Colon (tissue), 2 donors: ENCODE measurements around the gene CHRNA4.
"Not testable (repeated sequence)": the region's sequence is repeated elsewhere in the genome, so short reads cannot be mapped to it uniquely, and the experiment has no call there.

Experiments
- FAIRE-seq: peaks from 2 replicates; lab custom pipeline; 2012; peaks lifted over from hg19 to GRCh38; lab: Jason Lieb, UNC
- donor health status: control.
- donor health status: control.

CHRNA4 gene

GRCh38 chr20:63348828-63349515 lies 12.2 kb downstream of the CHRNA4 start:
- FAIRE-seq = no peak

GRCh38 chr20:63347950-63348827 lies 13.0 kb downstream of the CHRNA4 start:
- no peak for FAIRE-seq

GRCh38 chr20:63347081-63347741 lies 13.9 kb downstream of the CHRNA4 start:
- FAIRE-seq = no peak

- FAIRE-seq = no peak
Observed at GRCh38 chr20:63346131-63347080, 14.7 kb downstream of the CHRNA4 start.

GRCh38 chr20:63345328-63346100 lies 15.6 kb downstream of the CHRNA4 start:
- no peak for FAIRE-seq

- no peak for FAIRE-seq
Observed at GRCh38 chr20:63344616-63345327, 16.4 kb downstream of the CHRNA4 start.

GRCh38 chr20:63343460-63344445 lies 17.4 kb downstream of the CHRNA4 start:
- no peak for FAIRE-seq

- no peak for FAIRE-seq
Observed at GRCh38 chr20:63342561-63343459, 18.3 kb downstream of the CHRNA4 start.

GRCh38 chr20:63340158-63340688 lies 20.9 kb downstream of the CHRNA4 start:
- not testable (repeated sequence) for FAIRE-seq

- FAIRE-seq = peak; percentile 47
Observed at GRCh38 chr20:63339154-63340094, 21.7 kb downstream of the CHRNA4 start.

GRCh38 chr20:63337786-63338420 lies 23.2 kb downstream of the CHRNA4 start:
- FAIRE-seq = no peak

- no peak for FAIRE-seq
Observed at GRCh38 chr20:63336232-63336752, 24.9 kb downstream of the CHRNA4 start.

- no peak for FAIRE-seq
Observed at GRCh38 chr20:63335711-63336110, 25.4 kb downstream of the CHRNA4 start.

GRCh38 chr20:63335060-63335459 lies 26.1 kb downstream of the CHRNA4 start:
- not testable (repeated sequence) for FAIRE-seq

- FAIRE-seq = no peak
Observed at GRCh38 chr20:63334356-63334755, 26.8 kb downstream of the CHRNA4 start.
